Ishikawa (cell line): Measurements from ENCODE around the gene TXNDC2.

Experiments
- CEBPB ChIP-seq: IDR thresholded peaks from 2 replicates; pipeline ENCODE4 v1.6.1; 2012
- CREB1 ChIP-seq: IDR thresholded peaks from 2 replicates; pipeline ENCODE4 v1.6.1; 2012; ENCODE audit warnings: low read depth
- EP300 ChIP-seq: IDR thresholded peaks from 2 replicates; pipeline ENCODE4 v1.6.1; 2012; ENCODE audit warnings: borderline replicate concordance
- FOXM1 ChIP-seq: IDR thresholded peaks from 2 replicates; pipeline ENCODE4 v1.6.1; 2012; ENCODE audit warnings: low read depth, borderline replicate concordance
- MAX ChIP-seq: IDR thresholded peaks from 2 replicates; pipeline ENCODE4 v1.6.1; 2012
- NFIC ChIP-seq: IDR thresholded peaks from 2 replicates; pipeline ENCODE4 v1.6.1; 2012
- RAD21 ChIP-seq: IDR thresholded peaks from 2 replicates; pipeline ENCODE4 v1.6.1; 2012; ENCODE audit warnings: low read depth
- REST ChIP-seq: IDR thresholded peaks from 2 replicates; pipeline ENCODE4 v1.6.1; 2012; ENCODE audit warnings: low read depth, mild to moderate bottlenecking
- TAF1 ChIP-seq: IDR thresholded peaks from 2 replicates; pipeline ENCODE4 v1.6.1; 2012; ENCODE audit warnings: low read depth, mild to moderate bottlenecking
- TCF12 ChIP-seq: IDR thresholded peaks from 2 replicates; pipeline ENCODE4 v1.6.1; 2012; ENCODE audit warnings: low read depth
- TEAD4 ChIP-seq: IDR thresholded peaks from 2 replicates; pipeline ENCODE4 v1.6.1; 2012
- USF1 ChIP-seq: IDR thresholded peaks from 2 replicates; pipeline ENCODE4 v1.6.1; 2012
- YY1 ChIP-seq: IDR thresholded peaks from 2 replicates; pipeline ENCODE4 v1.6.1; 2012; ENCODE audit warnings: low read depth
- ZBTB7A ChIP-seq: IDR thresholded peaks from 2 replicates; pipeline ENCODE4 v1.6.1; 2012; ENCODE audit warnings: low read depth

TXNDC2 gene

GRCh38 chr18:9850309-9850708 is 35.5 kb upstream of the TXNDC2 start:
- TF ChIP-seq CREB1 (no peak), CEBPB (no peak), MAX (no peak), TAF1 (no peak), FOXM1 (no peak), RAD21 (no peak), EP300 (no peak)

- TF ChIP-seq NFIC = no peak
- TF ChIP-seq USF1 = no peak
- no peak for TF ChIP-seq CEBPB
- TF ChIP-seq EP300 = no peak
- no peak for TF ChIP-seq CREB1
- TF ChIP-seq YY1 = no peak
- no peak for TF ChIP-seq TAF1
- no peak for TF ChIP-seq TEAD4
- TF ChIP-seq REST = no peak
- TF ChIP-seq TCF12 = no peak
- no peak for TF ChIP-seq MAX
- no peak for TF ChIP-seq ZBTB7A
These were observed 34.3 kb upstream of the TXNDC2 start for GRCh38 chr18:9851511-9851910.

- TF ChIP-seq TCF12 = no peak
- TF ChIP-seq TAF1 = no peak
- TF ChIP-seq CREB1 = no peak
- TF ChIP-seq RAD21 = no peak
These were observed 33.3 kb upstream of the TXNDC2 start for GRCh38 chr18:9852266-9853081.

GRCh38 chr18:9854801-9855676 is 30.7 kb upstream of the TXNDC2 start:
- no peak for TF ChIP-seq NFIC
- TF ChIP-seq CEBPB = no peak
- TF ChIP-seq TCF12 = no peak
- no peak for TF ChIP-seq MAX
- no peak for TF ChIP-seq EP300
- no peak for TF ChIP-seq RAD21
- TF ChIP-seq REST = no peak
- TF ChIP-seq ZBTB7A = no peak
- TF ChIP-seq USF1 = no peak
- TF ChIP-seq YY1 = no peak
- no peak for TF ChIP-seq FOXM1
- TF ChIP-seq CREB1 = no peak
- TF ChIP-seq TEAD4 = no peak

GRCh38 chr18:9855681-9856080 is 30.1 kb upstream of the TXNDC2 start:
- TF ChIP-seq RAD21 = no peak
- no peak for TF ChIP-seq NFIC
- TF ChIP-seq MAX = no peak
- no peak for TF ChIP-seq REST
- no peak for TF ChIP-seq FOXM1
- TF ChIP-seq USF1 = no peak
